Measurements from ENCODE around the gene FAM219A. TPM values are rescaled to one million over a fixed set of nuclear protein-coding genes. Genes with fewer than 3 reads are reported as not detected.

FAM219A gene
- total RNA-seq, 1 donor from 2014 or later: 2.6 TPM

- peaks cover 45 to 47% (median 47%) of the 10 kb centered on the region in 3 donors for H3K36me3 ChIP-seq (ENCODE audit: control insufficient read depth in 3 of 3, insufficient read depth in 3 of 3, low read length in 3 of 3)
- peaks cover 0 to 6% (median 5%) of the 10 kb centered on the region in 3 donors for H3K4me1 ChIP-seq (ENCODE audit: control insufficient read depth in 3 of 3, insufficient read depth in 3 of 3, low read length in 3 of 3)
- no peaks in the 10 kb centered on the region for H3K9me3 ChIP-seq (ENCODE audit: control insufficient read depth in 3 of 3, low read length in 3 of 3)
- no peaks in the 10 kb centered on the region for H3K27me3 ChIP-seq (ENCODE audit: control insufficient read depth in 3 of 3, insufficient read depth in 3 of 3, low read length in 3 of 3)
- no peak overlapping the region for H3K9ac ChIP-seq (ENCODE audit: low read depth in 1 of 3, low read length in 3 of 3)
- H3K27ac ChIP-seq (ENCODE audit: low read depth, low read length): no peak overlapping the region
- H3K4me3 ChIP-seq (ENCODE audit: low read length in 3 of 3): no peak overlapping the region
Measured at GRCh38 chr9:34399729-34400128, 58.6 kb downstream of the FAM219A start.

GRCh38 chr9:34398875-34399274 lies 59.5 kb downstream of the FAM219A start:
- no peak overlapping the region for H3K4me3 ChIP-seq (ENCODE audit: low read length in 3 of 3)
- H3K36me3 ChIP-seq (ENCODE audit: control insufficient read depth in 3 of 3, insufficient read depth in 3 of 3, low read length in 3 of 3): peaks cover 45 to 47% (median 47%) of the 10 kb centered on the region in 3 donors

GRCh38 chr9:34396276-34397214 lies 61.8 kb downstream of the FAM219A start:
- Histone ChIP-seq H3K27ac (ENCODE audit: low read depth, low read length) (no peak overlapping the region), H3K4me1 (ENCODE audit: control insufficient read depth in 3 of 3, insufficient read depth in 3 of 3, low read length in 3 of 3) (peaks cover 0 to 5% (median 0%) of the 10 kb centered on the region in 3 donors), H3K4me3 (ENCODE audit: low read length in 3 of 3) (no peak overlapping the region), H3K27me3 (ENCODE audit: control insufficient read depth in 3 of 3, insufficient read depth in 3 of 3, low read length in 3 of 3) (no peaks in the 10 kb centered on the region), H3K9ac (ENCODE audit: low read depth in 1 of 3, low read length in 3 of 3) (no peak overlapping the region), H3K9me3 (ENCODE audit: control insufficient read depth in 3 of 3, low read length in 3 of 3) (no peaks in the 10 kb centered on the region), H3K36me3 (ENCODE audit: control insufficient read depth in 3 of 3, insufficient read depth in 3 of 3, low read length in 3 of 3) (peaks cover 26 to 32% (median 31%) of the 10 kb centered on the region in 3 donors)

More at GRCh38 chr9:34398875-34399274, 59.5 kb downstream of the FAM219A start:
- Histone ChIP-seq H3K9me3 (ENCODE audit: control insufficient read depth in 3 of 3, low read length in 3 of 3) (no peaks in the 10 kb centered on the region), H3K4me1 (ENCODE audit: control insufficient read depth in 3 of 3, insufficient read depth in 3 of 3, low read length in 3 of 3) (peaks cover 0 to 6% (median 5%) of the 10 kb centered on the region in 3 donors), H3K27ac (ENCODE audit: low read depth, low read length) (no peak overlapping the region), H3K9ac (ENCODE audit: low read depth in 1 of 3, low read length in 3 of 3) (no peak overlapping the region), H3K27me3 (ENCODE audit: control insufficient read depth in 3 of 3, insufficient read depth in 3 of 3, low read length in 3 of 3) (no peaks in the 10 kb centered on the region)

GRCh38 chr9:34392511-34392910 lies 65.9 kb downstream of the FAM219A start:
- no peak overlapping the region for H3K27ac ChIP-seq (ENCODE audit: low read depth, low read length)
- H3K9ac ChIP-seq (ENCODE audit: low read depth in 1 of 3, low read length in 3 of 3): no peak overlapping the region
- no peak overlapping the region for H3K4me3 ChIP-seq (ENCODE audit: low read length in 3 of 3)
- H3K36me3 ChIP-seq (ENCODE audit: control insufficient read depth in 3 of 3, insufficient read depth in 3 of 3, low read length in 3 of 3): peaks cover 0 to 2% (median under 1%) of the 10 kb centered on the region in 3 donors
- peaks cover 0 to 5% (median 0%) of the 10 kb centered on the region in 3 donors for H3K4me1 ChIP-seq (ENCODE audit: control insufficient read depth in 3 of 3, insufficient read depth in 3 of 3, low read length in 3 of 3)
- no peaks in the 10 kb centered on the region for H3K9me3 ChIP-seq (ENCODE audit: control insufficient read depth in 3 of 3, low read length in 3 of 3)
- no peaks in the 10 kb centered on the region for H3K27me3 ChIP-seq (ENCODE audit: control insufficient read depth in 3 of 3, insufficient read depth in 3 of 3, low read length in 3 of 3)

GRCh38 chr9:34387239-34387638 lies 71.1 kb downstream of the FAM219A start:
- H3K4me1 ChIP-seq (ENCODE audit: control insufficient read depth in 3 of 3, insufficient read depth in 3 of 3, low read length in 3 of 3): no peaks in the 10 kb centered on the region
- H3K27me3 ChIP-seq (ENCODE audit: control insufficient read depth in 3 of 3, insufficient read depth in 3 of 3, low read length in 3 of 3): no peaks in the 10 kb centered on the region
- H3K36me3 ChIP-seq (ENCODE audit: control insufficient read depth in 3 of 3, insufficient read depth in 3 of 3, low read length in 3 of 3): no peaks in the 10 kb centered on the region
- no peak overlapping the region for H3K27ac ChIP-seq (ENCODE audit: low read depth, low read length)
- no peak overlapping the region for H3K9ac ChIP-seq (ENCODE audit: low read depth in 1 of 3, low read length in 3 of 3)
- H3K9me3 ChIP-seq (ENCODE audit: control insufficient read depth in 3 of 3, low read length in 3 of 3): no peaks in the 10 kb centered on the region
- H3K4me3 ChIP-seq (ENCODE audit: low read length in 3 of 3): no peak overlapping the region

GRCh38 chr9:34386656-34387055 lies 71.7 kb downstream of the FAM219A start:
- Histone ChIP-seq H3K9ac (ENCODE audit: low read depth in 1 of 3, low read length in 3 of 3) (no peak overlapping the region), H3K4me1 (ENCODE audit: control insufficient read depth in 3 of 3, insufficient read depth in 3 of 3, low read length in 3 of 3) (no peaks in the 10 kb centered on the region), H3K36me3 (ENCODE audit: control insufficient read depth in 3 of 3, insufficient read depth in 3 of 3, low read length in 3 of 3) (no peaks in the 10 kb centered on the region), H3K27me3 (ENCODE audit: control insufficient read depth in 3 of 3, insufficient read depth in 3 of 3, low read length in 3 of 3) (no peaks in the 10 kb centered on the region), H3K9me3 (ENCODE audit: control insufficient read depth in 3 of 3, low read length in 3 of 3) (no peaks in the 10 kb centered on the region), H3K27ac (ENCODE audit: low read depth, low read length) (no peak overlapping the region), H3K4me3 (ENCODE audit: low read length in 3 of 3) (no peak overlapping the region)

GRCh38 chr9:34385561-34386230 lies 72.7 kb downstream of the FAM219A start:
- H3K9ac ChIP-seq (ENCODE audit: low read depth in 1 of 3, low read length in 3 of 3): no peak overlapping the region
- no peak overlapping the region for H3K27ac ChIP-seq (ENCODE audit: low read depth, low read length)
- peaks cover 6 to 7% (median 6%) of the 10 kb centered on the region in 3 donors for H3K4me1 ChIP-seq (ENCODE audit: control insufficient read depth in 3 of 3, insufficient read depth in 3 of 3, low read length in 3 of 3)
- no peaks in the 10 kb centered on the region for H3K9me3 ChIP-seq (ENCODE audit: control insufficient read depth in 3 of 3, low read length in 3 of 3)
- no peaks in the 10 kb centered on the region for H3K36me3 ChIP-seq (ENCODE audit: control insufficient read depth in 3 of 3, insufficient read depth in 3 of 3, low read length in 3 of 3)
- no peak overlapping the region for H3K4me3 ChIP-seq (ENCODE audit: low read length in 3 of 3)
- H3K27me3 ChIP-seq (ENCODE audit: control insufficient read depth in 3 of 3, insufficient read depth in 3 of 3, low read length in 3 of 3): no peaks in the 10 kb centered on the region

GRCh38 chr9:34384368-34385165 lies 73.8 kb downstream of the FAM219A start:
- no peaks in the 10 kb centered on the region for H3K36me3 ChIP-seq (ENCODE audit: control insufficient read depth in 3 of 3, insufficient read depth in 3 of 3, low read length in 3 of 3)
- no peak overlapping the region for H3K27ac ChIP-seq (ENCODE audit: low read depth, low read length)
- no peaks in the 10 kb centered on the region for H3K27me3 ChIP-seq (ENCODE audit: control insufficient read depth in 3 of 3, insufficient read depth in 3 of 3, low read length in 3 of 3)

GRCh38 chr9:34383904-34384303 lies 74.5 kb downstream of the FAM219A start:
- H3K4me1 ChIP-seq (ENCODE audit: control insufficient read depth in 3 of 3, insufficient read depth in 3 of 3, low read length in 3 of 3): peaks cover 22 to 24% (median 22%) of the 10 kb centered on the region in 3 donors
- H3K27ac ChIP-seq (ENCODE audit: low read depth, low read length): no peak overlapping the region
- no peaks in the 10 kb centered on the region for H3K36me3 ChIP-seq (ENCODE audit: control insufficient read depth in 3 of 3, insufficient read depth in 3 of 3, low read length in 3 of 3)
- no peaks in the 10 kb centered on the region for H3K27me3 ChIP-seq (ENCODE audit: control insufficient read depth in 3 of 3, insufficient read depth in 3 of 3, low read length in 3 of 3)
- H3K9ac ChIP-seq (ENCODE audit: low read depth in 1 of 3, low read length in 3 of 3): no peak overlapping the region
- H3K4me3 ChIP-seq (ENCODE audit: low read length in 3 of 3): no peak overlapping the region
- no peaks in the 10 kb centered on the region for H3K9me3 ChIP-seq (ENCODE audit: control insufficient read depth in 3 of 3, low read length in 3 of 3)

More at GRCh38 chr9:34384368-34385165, 73.8 kb downstream of the FAM219A start:
- H3K4me3 ChIP-seq (ENCODE audit: low read length in 3 of 3): no peak overlapping the region
- peaks cover 16 to 18% (median 17%) of the 10 kb centered on the region in 3 donors for H3K4me1 ChIP-seq (ENCODE audit: control insufficient read depth in 3 of 3, insufficient read depth in 3 of 3, low read length in 3 of 3)
- H3K9ac ChIP-seq (ENCODE audit: low read depth in 1 of 3, low read length in 3 of 3): no peak overlapping the region
- H3K9me3 ChIP-seq (ENCODE audit: control insufficient read depth in 3 of 3, low read length in 3 of 3): no peaks in the 10 kb centered on the region

Data from skeletal muscle tissue (tissue), 4 donors.